HG02852 (cell line): ENCODE measurements around the gene FAM124B.

Source experiments
- ATAC-seq: cut with Tn5 transposase; IDR thresholded peaks from one replicate; pipeline ENCODE4 v1.9.1; 2021; ENCODE audit warnings: mild to moderate bottlenecking, moderate library complexity; ENCODE audit not compliant: unreplicated experiment

Gene FAM124B

DNA sequence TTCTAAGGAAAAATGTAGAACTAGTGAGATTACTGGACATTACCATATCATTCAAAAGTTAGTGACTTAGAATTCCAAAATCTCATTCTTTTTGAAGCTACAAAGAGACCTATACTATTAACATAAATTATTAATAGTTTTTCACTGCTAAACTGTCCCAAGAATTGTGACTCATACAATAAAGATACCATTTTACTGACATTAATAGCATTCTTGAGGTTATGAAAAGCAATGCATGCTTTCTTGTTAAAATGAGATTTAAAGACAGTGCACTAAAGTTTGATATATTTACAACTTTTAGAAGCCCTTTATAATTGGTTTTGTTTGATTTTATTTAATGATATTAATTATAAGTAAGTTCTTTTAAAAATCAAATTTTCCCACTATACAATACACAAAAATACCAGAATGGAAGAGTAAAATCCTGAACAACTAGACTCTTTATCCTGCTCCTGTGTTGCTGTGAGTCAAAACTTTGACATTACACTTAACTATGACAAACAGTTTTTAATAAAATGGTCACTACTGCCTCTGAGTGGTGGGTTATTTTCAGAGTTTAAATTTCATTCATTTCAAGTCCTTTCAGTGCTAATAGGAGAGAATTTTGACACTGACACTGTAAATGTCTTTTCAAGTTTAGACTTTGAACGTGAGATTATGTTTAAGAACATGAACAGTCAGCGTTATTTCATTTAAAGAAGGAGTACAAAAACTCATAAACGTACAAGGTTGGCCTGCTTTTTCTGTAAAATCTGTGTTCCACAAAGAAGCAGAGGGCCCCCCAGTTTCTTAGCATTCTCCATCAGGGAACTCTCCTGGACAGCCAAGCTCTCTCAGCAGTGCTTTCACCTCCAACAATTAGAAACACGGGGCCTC, 54.5 kb downstream of the FAM124B start:
- no peak for ATAC-seq

DNA sequence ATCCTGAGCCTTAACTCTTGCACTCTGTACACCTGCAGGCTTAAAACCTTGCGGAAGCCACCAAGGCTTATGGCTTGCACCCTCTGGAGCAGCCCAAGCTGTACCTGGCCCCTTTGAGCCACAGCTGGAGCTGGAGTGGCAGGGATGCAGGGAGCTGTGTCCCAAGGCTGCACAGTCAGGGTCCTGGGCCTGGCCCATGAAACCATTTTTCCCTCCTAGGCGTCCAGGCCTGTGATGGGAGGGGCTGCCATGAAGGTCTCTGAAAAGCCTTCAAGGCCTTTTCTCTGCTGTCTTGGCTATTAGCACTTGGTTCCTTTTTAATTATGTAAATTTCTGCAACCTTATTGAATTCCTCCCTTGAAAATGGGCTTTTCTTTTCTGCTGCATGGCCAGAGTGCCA, 56.4 kb downstream of the FAM124B start:
- no peak for ATAC-seq

DNA sequence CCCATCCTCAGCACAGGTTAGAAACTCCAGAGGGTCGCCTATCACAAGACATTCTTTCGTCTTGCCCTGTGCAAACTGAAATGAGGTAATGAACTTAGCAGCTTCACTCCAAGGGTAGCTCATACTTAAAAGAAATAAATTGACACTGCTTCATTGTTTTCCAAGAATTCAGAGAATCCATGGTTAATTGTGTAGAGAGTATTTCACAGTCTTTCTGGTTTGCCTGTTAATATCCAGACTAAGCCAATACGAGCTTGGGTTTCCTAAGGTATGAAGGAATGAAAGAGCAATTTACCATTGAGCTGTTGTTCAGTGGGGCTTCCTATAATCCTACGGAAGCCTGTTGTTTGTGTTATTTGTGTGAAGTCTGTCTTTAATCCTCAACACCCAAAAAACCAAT, 58.7 kb downstream of the FAM124B start:
- no peak for ATAC-seq

DNA sequence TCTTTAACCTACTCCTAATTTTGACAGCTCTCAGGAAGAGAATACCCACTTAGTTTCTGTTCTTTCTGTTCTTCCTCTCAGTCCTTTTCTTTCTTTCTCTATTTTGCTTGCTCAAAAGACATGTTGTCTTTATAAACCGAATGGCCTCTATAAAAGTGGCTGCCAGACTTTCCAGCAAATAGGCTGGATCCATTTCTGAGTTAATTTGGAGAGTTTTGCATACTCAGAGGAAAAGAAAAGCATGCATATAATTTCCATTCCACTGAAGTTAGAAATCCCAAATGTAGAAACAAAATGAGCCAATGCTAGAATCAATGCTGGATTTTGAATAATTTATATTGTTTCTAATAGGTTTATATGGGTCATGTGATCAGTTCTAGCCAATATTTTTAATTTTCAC, 65.9 kb downstream of the FAM124B start:
- ATAC-seq: no peak

DNA sequence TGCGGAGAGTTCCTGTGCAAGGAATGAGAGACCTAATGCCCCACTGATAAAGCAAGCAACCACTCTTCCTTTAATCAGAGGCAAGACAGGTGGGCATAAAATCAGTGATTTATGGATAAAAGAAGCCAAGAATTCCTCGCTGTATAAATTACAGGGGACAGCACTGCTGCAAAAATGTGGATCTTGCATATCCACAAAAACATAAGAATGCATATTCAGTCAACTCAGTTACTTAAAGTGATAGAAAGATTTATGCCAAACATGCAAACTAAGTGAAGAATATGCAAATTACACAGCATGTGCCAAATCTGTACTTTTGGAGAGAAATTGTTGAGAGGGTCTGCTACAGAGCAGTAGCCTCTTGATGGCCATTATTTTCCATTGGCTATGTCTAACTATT, 67.2 kb downstream of the FAM124B start:
- ATAC-seq: no peak

DNA sequence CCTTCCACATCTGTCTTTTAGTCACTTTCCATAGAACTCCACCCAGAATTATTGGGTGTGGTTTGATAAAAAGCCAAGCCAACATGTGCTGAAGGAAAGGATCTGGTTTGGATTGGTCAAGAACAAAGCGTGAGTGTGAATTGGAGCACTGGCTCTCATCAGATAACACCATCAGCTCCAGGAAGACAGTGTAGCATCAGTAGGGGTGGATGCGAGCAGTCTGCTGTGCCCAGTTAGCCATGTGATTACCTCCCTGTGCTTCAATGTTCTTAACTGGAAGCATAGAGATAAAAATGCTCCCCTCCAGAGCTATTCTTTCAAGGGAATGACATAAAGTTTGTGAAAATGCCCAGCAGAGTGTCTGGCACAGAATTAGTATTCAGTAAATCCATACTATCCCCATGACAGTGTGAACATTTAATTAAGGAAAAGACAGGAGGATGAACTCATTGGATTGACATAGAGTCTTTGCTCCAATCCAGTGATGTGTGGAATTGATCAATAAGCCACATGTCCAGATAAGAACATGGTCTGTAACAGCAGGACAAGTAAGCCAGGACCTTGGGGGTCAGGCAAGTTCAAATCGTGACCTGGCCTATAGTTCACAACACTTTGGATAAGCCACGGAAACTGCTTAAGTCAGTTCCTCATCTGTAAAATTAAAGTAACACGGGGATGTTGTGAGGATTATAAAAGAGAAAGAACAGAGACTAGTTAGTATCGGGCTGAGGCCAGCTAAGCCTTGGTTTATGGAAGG, 68.0 kb downstream of the FAM124B start:
- ATAC-seq: no peak

DNA sequence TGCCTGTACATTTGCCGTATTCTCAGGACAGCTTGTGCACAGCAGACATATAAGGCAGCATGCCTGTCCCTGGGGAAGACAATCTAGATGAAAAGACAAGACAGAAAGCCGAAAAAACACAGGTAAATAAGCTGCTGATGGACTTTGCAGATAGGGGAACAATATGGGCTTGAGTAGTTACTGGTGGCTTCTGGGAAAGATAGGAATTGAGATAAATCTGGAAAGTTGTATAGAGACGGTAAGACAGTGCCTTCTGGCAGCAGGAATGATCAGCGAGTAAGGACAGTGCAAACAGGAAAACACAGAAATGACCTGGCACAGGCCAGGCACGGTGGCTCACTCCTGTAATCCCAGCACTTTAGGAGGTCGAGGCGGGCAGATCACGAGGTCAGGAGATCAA, 70.2 kb downstream of the FAM124B start:
- no peak for ATAC-seq

DNA sequence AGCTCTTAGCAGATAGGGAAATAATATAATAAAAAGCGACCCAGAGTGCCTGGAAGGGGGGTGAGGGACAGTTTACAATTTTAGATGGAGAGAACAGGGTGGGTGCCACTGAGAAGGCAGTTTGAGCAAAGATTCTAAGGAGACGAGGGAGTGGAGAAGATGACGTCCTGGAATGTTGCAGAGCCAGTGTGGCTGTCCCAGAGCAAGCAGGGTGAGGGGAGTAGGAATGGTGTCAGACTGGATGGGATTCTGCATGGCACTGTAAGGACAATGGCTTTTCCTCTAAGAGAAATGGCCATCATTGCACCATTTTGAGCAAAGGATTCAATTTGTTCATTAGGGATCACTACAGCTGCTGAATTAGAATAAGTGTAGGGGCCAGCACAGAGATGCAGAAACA, 73.1 kb downstream of the FAM124B start:
- ATAC-seq: no peak
